Measurements from ENCODE around the gene SARNP. TPM values are rescaled to one million over a fixed set of nuclear protein-coding genes. Genes with fewer than 3 reads are reported as not detected.

Gene SARNP
- total RNA-seq, 1 donor from 2014 or later, result 33.1 TPM

DNA sequence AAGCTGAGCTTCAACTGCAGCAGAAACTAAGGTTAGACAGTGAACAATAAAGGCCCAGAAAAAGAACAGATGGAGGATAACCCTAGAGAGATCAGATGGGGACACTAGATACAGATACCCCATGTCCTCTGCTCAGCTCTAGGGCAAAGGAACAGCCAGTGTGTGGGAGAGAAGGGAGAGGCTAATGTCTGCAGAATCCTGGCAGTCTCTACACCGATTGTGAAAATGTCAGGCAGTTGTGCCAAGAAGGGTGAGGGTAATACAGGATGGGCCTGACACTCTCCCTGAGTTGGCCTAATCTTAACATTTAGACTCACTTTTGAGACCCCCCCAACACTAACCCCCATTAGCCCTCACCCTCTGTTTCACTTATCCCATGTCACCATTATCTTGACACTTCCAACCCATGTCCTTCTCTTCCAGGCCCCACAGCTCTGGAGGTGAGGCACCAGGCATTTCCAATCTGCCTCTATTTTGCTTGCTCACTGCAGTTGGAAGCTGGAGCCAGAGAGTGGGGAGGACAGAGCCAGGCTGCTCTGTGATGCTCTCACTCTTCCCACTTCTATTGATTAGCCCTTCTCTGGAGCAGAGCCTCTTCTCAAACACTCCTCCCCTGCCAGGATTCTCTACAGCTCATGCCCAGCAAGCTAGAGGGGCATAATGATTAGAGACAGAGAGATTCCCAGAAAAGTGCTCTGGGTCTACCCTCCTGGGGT is 104.7 kb downstream of the SARNP start:
- no peaks in the 10 kb centered on the region for H3K27me3 ChIP-seq
- H3K36me3 ChIP-seq, result no peaks in the 10 kb centered on the region
- no peaks in the 10 kb centered on the region for H3K9me3 ChIP-seq
- H3K27ac ChIP-seq, result peak overlapping the region; percentile 33
- no peak for DNase-seq (ENCODE audit: extremely low spot score in 2 of 2)
- H3K4me1 ChIP-seq, result peaks cover 33% of the 10 kb centered on the region
- intact Hi-C loops (cut with DNase I), result no loop called here
- TF ChIP-seq, protein P1, sequence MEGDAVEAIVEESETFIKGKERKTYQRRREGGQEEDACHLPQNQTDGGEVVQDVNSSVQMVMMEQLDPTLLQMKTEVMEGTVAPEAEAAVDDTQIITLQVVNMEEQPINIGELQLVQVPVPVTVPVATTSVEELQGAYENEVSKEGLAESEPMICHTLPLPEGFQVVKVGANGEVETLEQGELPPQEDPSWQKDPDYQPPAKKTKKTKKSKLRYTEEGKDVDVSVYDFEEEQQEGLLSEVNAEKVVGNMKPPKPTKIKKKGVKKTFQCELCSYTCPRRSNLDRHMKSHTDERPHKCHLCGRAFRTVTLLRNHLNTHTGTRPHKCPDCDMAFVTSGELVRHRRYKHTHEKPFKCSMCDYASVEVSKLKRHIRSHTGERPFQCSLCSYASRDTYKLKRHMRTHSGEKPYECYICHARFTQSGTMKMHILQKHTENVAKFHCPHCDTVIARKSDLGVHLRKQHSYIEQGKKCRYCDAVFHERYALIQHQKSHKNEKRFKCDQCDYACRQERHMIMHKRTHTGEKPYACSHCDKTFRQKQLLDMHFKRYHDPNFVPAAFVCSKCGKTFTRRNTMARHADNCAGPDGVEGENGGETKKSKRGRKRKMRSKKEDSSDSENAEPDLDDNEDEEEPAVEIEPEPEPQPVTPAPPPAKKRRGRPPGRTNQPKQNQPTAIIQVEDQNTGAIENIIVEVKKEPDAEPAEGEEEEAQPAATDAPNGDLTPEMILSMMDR (IDR thresholded peaks at IDR 0.05), result no peak
- TF ChIP-seq POLR2A (IDR thresholded peaks at IDR 0.05) (no peak), POLR2AphosphoS5 (IDR thresholded peaks at IDR 0.05; ENCODE audit: insufficient read depth in 1 of 2, low read depth in 1 of 2) (no peak)
- no peak overlapping the region for H3K4me3 ChIP-seq

DNA sequence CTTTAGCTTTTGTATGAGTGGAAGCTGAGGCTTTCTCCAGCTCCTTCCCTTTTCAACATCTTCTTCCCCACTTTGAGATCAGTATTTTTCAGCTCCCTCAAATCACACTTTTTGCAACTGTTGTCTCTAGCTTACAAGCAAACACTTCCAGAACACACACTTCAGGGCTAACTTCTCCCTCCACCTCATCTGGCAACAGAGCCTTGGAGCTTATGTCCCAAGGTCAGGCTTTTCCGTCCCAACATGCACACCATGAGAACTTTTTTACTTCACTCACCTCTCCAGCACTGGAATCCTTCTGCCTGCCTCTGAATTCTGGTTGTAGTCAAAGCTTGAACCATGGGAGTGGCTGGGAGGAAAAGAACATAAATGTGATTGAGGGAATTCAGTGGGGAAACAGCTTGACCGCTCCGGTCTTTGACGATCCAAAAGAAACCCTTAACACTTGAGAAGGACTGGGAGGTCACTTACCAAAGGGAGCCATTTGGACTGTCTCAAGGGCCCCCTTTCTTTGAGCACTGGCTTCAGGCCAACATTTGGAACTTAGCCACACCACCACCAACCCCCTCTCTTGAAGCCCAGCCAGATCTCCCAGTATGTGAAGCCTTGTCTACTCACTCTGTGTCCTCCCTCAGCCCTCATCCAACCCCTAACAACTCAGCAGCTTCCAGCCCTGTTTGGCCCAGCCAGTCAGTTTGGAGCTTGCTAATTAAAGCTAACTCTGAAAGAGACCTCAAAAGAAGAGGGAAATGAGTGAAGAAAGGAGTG is 105.6 kb downstream of the SARNP start:
- no peak for DNase-seq (ENCODE audit: extremely low spot score in 2 of 2)
- Histone ChIP-seq H3K27ac (no peak overlapping the region), H3K4me1 (peaks cover 31% of the 10 kb centered on the region), H3K9me3 (no peaks in the 10 kb centered on the region), H3K36me3 (no peaks in the 10 kb centered on the region), H3K27me3 (no peaks in the 10 kb centered on the region), H3K4me3 (no peak overlapping the region)
- no peak for TF ChIP-seq POLR2AphosphoS5 (IDR thresholded peaks at IDR 0.05; ENCODE audit: insufficient read depth in 1 of 2, low read depth in 1 of 2)
- intact Hi-C loops (cut with DNase I), result no loop called here

DNA sequence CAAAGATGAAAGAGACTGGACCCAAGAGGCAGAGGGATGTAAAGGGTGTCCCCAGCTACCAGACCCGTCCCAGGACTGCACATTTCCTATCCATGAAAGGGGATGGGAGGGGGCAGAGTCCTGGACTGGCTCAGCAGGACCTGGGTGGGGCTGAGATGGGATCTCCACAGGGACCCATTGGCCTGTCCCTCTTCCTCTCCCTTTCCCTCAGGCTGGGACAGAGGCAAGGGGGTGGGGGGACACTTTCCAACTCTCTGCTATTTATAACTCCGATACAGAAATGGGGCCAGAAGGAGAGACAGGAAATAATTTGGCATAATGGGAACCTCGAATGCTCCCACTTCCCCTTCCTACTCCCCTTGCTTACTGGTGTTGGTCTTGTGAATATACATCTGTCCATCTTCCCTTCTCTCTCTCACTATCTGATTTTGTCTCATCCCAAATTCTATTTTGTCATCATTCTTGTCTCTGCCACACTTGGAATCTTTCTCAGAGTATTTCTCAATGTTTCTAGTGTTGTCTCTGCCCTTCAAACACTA is 108.8 kb downstream of the SARNP start:
- no peaks in the 10 kb centered on the region for H3K36me3 ChIP-seq
- H3K27me3 ChIP-seq, result no peaks in the 10 kb centered on the region
- TF ChIP-seq, protein P1 (IDR thresholded peaks at IDR 0.05), result no peak
- TF ChIP-seq POLR2AphosphoS5 (IDR thresholded peaks at IDR 0.05; ENCODE audit: insufficient read depth in 1 of 2, low read depth in 1 of 2) (peak in 1 of 2 donors; percentile 21), POLR2A (IDR thresholded peaks at IDR 0.05) (no peak)
- no peak for DNase-seq (ENCODE audit: extremely low spot score in 2 of 2)
- H3K4me1 ChIP-seq, result peaks cover 18% of the 10 kb centered on the region
- H3K9me3 ChIP-seq, result no peaks in the 10 kb centered on the region
- H3K4me3 ChIP-seq, result peak overlapping the region in 1 of 2 donors; percentile 53
- intact Hi-C loops (cut with DNase I), result no loop called here
- peak overlapping the region; percentile 69 for H3K27ac ChIP-seq

DNA sequence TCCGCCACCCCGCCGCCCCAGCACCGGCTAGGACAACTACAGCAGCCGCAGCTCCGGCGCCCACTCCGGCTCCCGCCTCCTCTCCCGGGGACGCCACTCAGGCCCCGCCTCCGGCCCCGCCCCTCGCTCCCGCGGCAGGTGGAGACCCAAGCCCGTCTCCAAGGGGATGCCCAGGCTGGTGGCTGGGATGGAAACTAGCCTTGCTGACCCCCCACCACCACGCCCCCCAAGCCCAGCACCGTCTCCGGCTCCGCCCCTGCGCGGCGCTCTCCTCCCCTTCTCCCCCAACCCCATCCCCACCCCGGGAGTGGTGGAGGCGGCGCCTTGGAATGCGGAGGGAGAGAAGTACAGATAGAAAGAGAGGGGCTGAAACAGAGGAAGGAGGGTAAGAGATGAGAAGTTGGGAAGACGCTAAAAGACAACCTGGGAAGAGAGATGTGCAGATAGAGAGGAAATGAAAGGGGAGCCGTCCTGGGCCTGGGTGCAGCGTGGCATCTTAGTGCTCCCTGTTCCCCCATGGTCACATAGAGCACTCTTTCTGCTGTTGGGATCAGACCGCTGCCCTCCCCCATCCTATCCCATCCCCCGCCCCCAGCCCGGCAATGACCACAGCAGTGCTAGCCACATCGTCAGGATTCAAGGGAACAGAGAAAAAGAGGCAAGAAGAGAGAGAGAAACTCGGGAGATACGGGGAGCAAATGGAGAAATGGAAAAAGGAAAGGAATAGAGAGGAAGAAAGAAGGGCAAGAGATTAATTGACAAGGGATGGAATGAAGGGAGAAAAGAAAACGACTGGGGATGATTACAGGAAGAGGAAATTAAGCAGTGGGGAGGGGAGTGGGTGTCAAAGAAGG is 109.5 kb downstream of the SARNP start, which contains the start of gene ITGA7:
Gene ITGA7, minus strand, starts transcription at position 64 of the 854 bp plus-strand sequence. CDS start 222 bp downstream, outside the sequence.
- no peaks in the 10 kb centered on the region for H3K9me3 ChIP-seq
- TF ChIP-seq POLR2A (IDR thresholded peaks at IDR 0.05) (no peak), POLR2AphosphoS5 (IDR thresholded peaks at IDR 0.05; ENCODE audit: insufficient read depth in 1 of 2, low read depth in 1 of 2) (peak in 1 of 2 donors; percentile 18)
- intact Hi-C loops (cut with DNase I), result no loop called here
- H3K4me1 ChIP-seq, result peaks cover 18% of the 10 kb centered on the region
- peak within 1 kb of the TSS; percentile 53 to 66 for H3K4me3 ChIP-seq
- peak within 1 kb of the TSS; percentile 69 for H3K27ac ChIP-seq
- H3K36me3 ChIP-seq, result no peaks in the 10 kb centered on the region
- DNase-seq (ENCODE audit: extremely low spot score in 2 of 2), result no peak
- no peaks in the 10 kb centered on the region for H3K27me3 ChIP-seq

Small RNA genes lying within 50 kb of the gene (small RNA-seq; reads per million reads assigned to genes)
- gene AC009779.1, result not detected
- gene RF00017, result not detected

Other genes with a start within 250 kb of the SARNP start
- not detected for gene OR2AP1, start 245.3 kb downstream of the SARNP start, total RNA-seq
- not detected for gene OR10P1, start 180.8 kb downstream of the SARNP start, total RNA-seq
- gene ITGA7, start 109.8 kb downstream of the SARNP start, total RNA-seq, result 23.6 TPM
- 173 TPM for gene BLOC1S1, start 101.7 kb downstream of the SARNP start, total RNA-seq
- 10.6 TPM for gene RDH5, start 97.3 kb downstream of the SARNP start, total RNA-seq
- gene CD63, start 88.7 kb downstream of the SARNP start, total RNA-seq, result 568 TPM
- gene GDF11, start 74.6 kb downstream of the SARNP start, total RNA-seq, result 7.6 TPM
- 9.8 TPM for gene ORMDL2, start 317 bp upstream of the SARNP start, total RNA-seq
- gene DNAJC14, start 11.9 kb upstream of the SARNP start, total RNA-seq, result 29.2 TPM
- 21.6 TPM for gene MMP19, start 25.2 kb upstream of the SARNP start, total RNA-seq
- 25.8 TPM for gene PYM1, start 110.2 kb upstream of the SARNP start, total RNA-seq
- 140 TPM for gene DGKA, start 113.4 kb upstream of the SARNP start, total RNA-seq
- 1.2 TPM for gene PMEL, start 148.3 kb upstream of the SARNP start, total RNA-seq
- 26.0 TPM for gene CDK2, start 149.1 kb upstream of the SARNP start, total RNA-seq
- 80.5 TPM for gene RAB5B, start 156.4 kb upstream of the SARNP start, total RNA-seq
- gene SUOX, start 179.6 kb upstream of the SARNP start, total RNA-seq, result 15.5 TPM
- gene IKZF4, start 203.3 kb upstream of the SARNP start, total RNA-seq, result 4.4 TPM
- 597 TPM for gene RPS26, start 224.2 kb upstream of the SARNP start, total RNA-seq